Caco-2 (cell line): ENCODE data around the gene ACO1. TPM values are rescaled to one million over a fixed set of nuclear protein-coding genes. Genes with fewer than 3 reads are reported as not detected.

Experiments
- BruUV-seq: library from RNA; stranded (reverse); fragments of 400-500 nt; replicated peaks from 2 replicates; lab custom pipeline; 2021; lab: Mats Ljungman, UMichigan
- CTCF ChIA-PET: fragments of 300-600 bp; sonication (Branson Sonifier 250); formaldehyde crosslinking; loops from one replicate; lab custom pipeline; 2022; ENCODE audit warnings: antibody characterized with exemption; lab: Charles Lee
- POLR2A ChIA-PET: fragments of 300-600 bp; sonication (Branson Sonifier 250); formaldehyde crosslinking; loops from one replicate; lab custom pipeline; 2022; ENCODE audit warnings: antibody characterized with exemption; lab: Charles Lee
- DNase-seq, 2 experiments: peaks; one replicate each; pipeline versions ENCODE4 v3.0.0 to v3.0.0-alpha.2; 2020 to 2022
- H3K27me3 ChIP-seq: replicated peaks from 2 replicates; pipeline ENCODE4 v1.6.0; 2011; ENCODE audit warnings: low read length; ENCODE audit not compliant: control insufficient read depth, insufficient read depth
- H3K36me3 ChIP-seq: 2 replicates; pipeline ENCODE4 v1.5.1; 2011; ENCODE audit warnings: low read length; ENCODE audit not compliant: control insufficient read depth, insufficient read depth
- H3K4me1 ChIP-seq: fragments of 250-450 bp; sonication (Bioruptor Pico); 2 replicates; pipeline ENCODE4 v1.5.1; 2020; ENCODE audit warnings: mild to moderate bottlenecking
- H3K4me3 ChIP-seq: 2 replicates; pipeline ENCODE4 v1.5.1; 2011; ENCODE audit warnings: low read depth, mild to moderate bottlenecking, control low read depth, low read length
- H3K9me3 ChIP-seq: fragments of 250-450 bp; sonication (Bioruptor Pico); 2 replicates; pipeline ENCODE4 v1.5.1; 2020; ENCODE audit warnings: mild to moderate bottlenecking, moderate library complexity
- H3K27ac Mint-ChIP-seq: one replicate; pipeline ENCODE4 v1.8.0; 2022; ENCODE audit warnings: mixed read lengths; ENCODE audit not compliant: unreplicated experiment
- H3K27me3 Mint-ChIP-seq: one replicate; pipeline ENCODE4 v1.8.0; 2022; ENCODE audit warnings: mixed read lengths; ENCODE audit not compliant: insufficient read depth, unreplicated experiment
- H3K36me3 Mint-ChIP-seq: one replicate; pipeline ENCODE4 v1.8.0; 2022; ENCODE audit warnings: mild to moderate bottlenecking, mixed read lengths; ENCODE audit not compliant: insufficient read depth, unreplicated experiment
- H3K4me1 Mint-ChIP-seq: one replicate; pipeline ENCODE4 v1.8.0; 2022; ENCODE audit warnings: low read depth, mixed read lengths; ENCODE audit not compliant: unreplicated experiment
- H3K4me3 Mint-ChIP-seq: one replicate; pipeline ENCODE4 v1.8.0; 2022; ENCODE audit warnings: mild to moderate bottlenecking, moderate library complexity, mixed read lengths; ENCODE audit not compliant: unreplicated experiment
- H3K9me3 Mint-ChIP-seq: one replicate; pipeline ENCODE4 v1.8.0; 2022; ENCODE audit warnings: mixed read lengths; ENCODE audit not compliant: unreplicated experiment
- CTCF ChIP-seq, 2 experiments: fragments of 200-600 bp in 1 of 2; IDR thresholded peaks; 1 replicate in 1 of 2; 2 replicates in 1 of 2; pipeline versions ENCODE4 v1.5.1 to v1.8.0; 2011 to 2022; ENCODE audit warnings: antibody characterized with exemption in 1 of 2, control low read depth in 1 of 2, inconsistent platforms in 1 of 2, low read depth in 1 of 2, low read length in 1 of 2, mild to moderate bottlenecking in 1 of 2, moderate library complexity in 1 of 2; ENCODE audit not compliant: insufficient read depth in 1 of 2, severe bottlenecking in 1 of 2, unreplicated experiment in 1 of 2
- intact Hi-C: fragments of 100-400 bp; cut with micrococcal nuclease; formaldehyde crosslinking; loops from one replicate; pipeline ENCODE4 v1.10.0; 2022; ENCODE audit not compliant: unreplicated experiment
- total RNA-seq: library from RNA; stranded (reverse); gene quantifications from 2 replicates; pipeline ENCODE4 v1.2.3, GENCODE V29; 2022

Gene ACO1
- total RNA-seq, 1 experiment from 2014 or later: 54.7 TPM

GRCh38 chr9:32384002-32384363 lies 460 bp upstream of the ACO1 start:
- Histone ChIP-seq H3K36me3 (no peaks in the 10 kb centered on the region), H3K9me3 (no peaks in the 10 kb centered on the region), H3K27me3 (no peaks in the 10 kb centered on the region), H3K4me3 (peak overlapping the region; percentile 76), H3K4me1 (0 out of 2 replicates have a peak, but pooled peaks cover 4% of the 10 kb centered on the region)
- no peaks in the 10 kb centered on the region for H3K36me3 Mint-ChIP-seq
- H3K9me3 Mint-ChIP-seq: no peaks in the 10 kb centered on the region
- peaks cover 19% of the 10 kb centered on the region for H3K4me1 Mint-ChIP-seq
- intact Hi-C loops: loop anchor here (1.0 kb wide), 4 partner anchors 42 to 188 kb away; partner anchors contain the start of genes RIGI, SMIM27 and TOPORS
- TF ChIP-seq CTCF (IDR thresholded peaks at IDR 0.05; ENCODE audit: insufficient read depth in 1 of 2, low read depth in 1 of 2, low read length in 1 of 2, severe bottlenecking in 1 of 2, unreplicated experiment in 1 of 2): no peak
- ChIA-PET POLR2A (interaction anchor here (0.7 to 1.9 kb wide), 4 partner anchors 10 to 167 kb away, joined by 4 to 9 read pairs (median 6); partner anchors contain the start of gene RIGI), CTCF (interaction anchor here (0.6 to 3.0 kb wide), 9 partner anchors 11 to 205 kb away, joined by 3 to 25 read pairs (median 5); partner anchors contain the start of gene RIGI)
- H3K27ac Mint-ChIP-seq: no peak overlapping the region
- peak overlapping the region; percentile 83 for H3K4me3 Mint-ChIP-seq
- BruUV-seq: no TSS peak
- DNase-seq: no peak
- H3K27me3 Mint-ChIP-seq: peaks cover 8% of the 10 kb centered on the region

- DNase-seq: no peak
- BruUV-seq: TSS peak; percentile 26
- no peaks in the 10 kb centered on the region for H3K9me3 Mint-ChIP-seq
Observed at GRCh38 chr9:32385152-32385884, 875 bp downstream of the ACO1 start.

More at GRCh38 chr9:32385152-32385884, 875 bp downstream of the ACO1 start:
- Histone ChIP-seq H3K4me3 (peak overlapping the region; percentile 76), H3K36me3 (no peaks in the 10 kb centered on the region), H3K4me1 (peaks cover 9% of the 10 kb centered on the region), H3K9me3 (no peaks in the 10 kb centered on the region), H3K27me3 (no peaks in the 10 kb centered on the region)
- H3K4me3 Mint-ChIP-seq: peak overlapping the region; percentile 83
- peak overlapping the region; percentile 51 for H3K27ac Mint-ChIP-seq
- intact Hi-C loops: no loop called here
- ChIA-PET POLR2A (interaction anchor here (0.9 to 1.9 kb wide), 4 partner anchors 46 to 167 kb away, joined by 3 to 9 read pairs (median 5); partner anchors contain the start of genes RIGI, SMIM27 and TOPORS), CTCF (interaction anchor here (0.7 to 3.0 kb wide), 5 partner anchors 141 to 203 kb away, joined by 3 to 25 read pairs (median 8); partner anchors contain the start of gene RIGI)
- no peaks in the 10 kb centered on the region for H3K36me3 Mint-ChIP-seq
- peaks cover 8% of the 10 kb centered on the region for H3K27me3 Mint-ChIP-seq
- H3K4me1 Mint-ChIP-seq: peaks cover 19% of the 10 kb centered on the region
- no peak for TF ChIP-seq CTCF (IDR thresholded peaks at IDR 0.05; ENCODE audit: insufficient read depth in 1 of 2, low read depth in 1 of 2, low read length in 1 of 2, severe bottlenecking in 1 of 2, unreplicated experiment in 1 of 2)
